ENCODE data around the gene SMC3. TPM values are rescaled to one million over a fixed set of nuclear protein-coding genes. Genes with fewer than 3 reads are reported as not detected.
A peak's percentile ranks its signal among the peaks of the same experiment; 100 is the strongest.
"Not testable (repeated sequence)": the region's sequence is repeated elsewhere in the genome, so short reads cannot be mapped to it uniquely, and the experiment has no call there.

SMC3 gene
- total RNA-seq, 1 donor from 2014 or later, result 94.6 TPM

GRCh38 chr10:110524859-110525232 is 42.6 kb upstream of the SMC3 start:
- Mint-ChIP-seq H3K9me3 (ENCODE audit: low read depth) (no peaks in the 10 kb centered on the region), H3K27ac (no peak overlapping the region), H3K27me3 (peaks cover 12% of the 10 kb centered on the region), H3K4me3 (ENCODE audit: low read depth) (no peak overlapping the region), H3K4me1 (ENCODE audit: low read depth) (peaks cover 28% of the 10 kb centered on the region), H3K36me3 (ENCODE audit: insufficient read depth) (peaks cover 2% of the 10 kb centered on the region)
- no peak for TF ChIP-seq CTCF (IDR thresholded peaks at IDR 0.05; ENCODE audit: unreplicated experiment)
- DNase-seq (ENCODE audit: low spot score, unreplicated experiment), result no peak

GRCh38 chr10:110525349-110526260 is 41.9 kb upstream of the SMC3 start:
- H3K27ac Mint-ChIP-seq, result peak overlapping the region; percentile 85
- peaks cover 12% of the 10 kb centered on the region for H3K27me3 Mint-ChIP-seq
- peaks cover 2% of the 10 kb centered on the region for H3K36me3 Mint-ChIP-seq (ENCODE audit: insufficient read depth)
- no peak overlapping the region for H3K4me3 Mint-ChIP-seq (ENCODE audit: low read depth)
- H3K4me1 Mint-ChIP-seq (ENCODE audit: low read depth), result peaks cover 26% of the 10 kb centered on the region
- no peak for DNase-seq (ENCODE audit: low spot score, unreplicated experiment)
- TF ChIP-seq CTCF (IDR thresholded peaks at IDR 0.05; ENCODE audit: unreplicated experiment), result no peak
- no peaks in the 10 kb centered on the region for H3K9me3 Mint-ChIP-seq (ENCODE audit: low read depth)

- Mint-ChIP-seq H3K36me3 (ENCODE audit: insufficient read depth) (peaks cover 2% of the 10 kb centered on the region), H3K27ac (no peak overlapping the region), H3K4me3 (ENCODE audit: low read depth) (no peak overlapping the region), H3K27me3 (peaks cover 19% of the 10 kb centered on the region), H3K4me1 (ENCODE audit: low read depth) (peaks cover 15% of the 10 kb centered on the region), H3K9me3 (ENCODE audit: low read depth) (no peaks in the 10 kb centered on the region)
- no peak for DNase-seq (ENCODE audit: low spot score, unreplicated experiment)
- TF ChIP-seq CTCF (IDR thresholded peaks at IDR 0.05; ENCODE audit: unreplicated experiment), result no peak
Observed at GRCh38 chr10:110527731-110528171, 39.7 kb upstream of the SMC3 start.

GRCh38 chr10:110528224-110528996 is 39.1 kb upstream of the SMC3 start:
- H3K4me3 Mint-ChIP-seq (ENCODE audit: low read depth), result no peak overlapping the region
- H3K27me3 Mint-ChIP-seq, result peaks cover 19% of the 10 kb centered on the region
- no peaks in the 10 kb centered on the region for H3K9me3 Mint-ChIP-seq (ENCODE audit: low read depth)
- no peak for DNase-seq (ENCODE audit: low spot score, unreplicated experiment)
- no peak overlapping the region for H3K27ac Mint-ChIP-seq
- peaks cover 2% of the 10 kb centered on the region for H3K36me3 Mint-ChIP-seq (ENCODE audit: insufficient read depth)
- H3K4me1 Mint-ChIP-seq (ENCODE audit: low read depth), result peaks cover 13% of the 10 kb centered on the region
- TF ChIP-seq CTCF (IDR thresholded peaks at IDR 0.05; ENCODE audit: unreplicated experiment), result no peak

GRCh38 chr10:110528997-110529524 is 38.4 kb upstream of the SMC3 start:
- H3K9me3 Mint-ChIP-seq (ENCODE audit: low read depth); H3K36me3 Mint-ChIP-seq (ENCODE audit: insufficient read depth); H3K4me1 Mint-ChIP-seq (ENCODE audit: low read depth); H3K4me3 Mint-ChIP-seq (ENCODE audit: low read depth); DNase-seq (ENCODE audit: low spot score, unreplicated experiment); H3K27ac Mint-ChIP-seq: not testable (repeated sequence)
- peaks cover 19% of the 10 kb centered on the region for H3K27me3 Mint-ChIP-seq
